Activated CD4-positive, alpha-beta T cell treated with anti-CD3 and anti-CD28 coated beads, Interleukin-2, amount 50 U/mL, for 24 hours (primary cell): ENCODE measurements around the gene CA11.
"Not testable (repeated sequence)": the region's sequence is repeated elsewhere in the genome, so short reads cannot be mapped to it uniquely, and the experiment has no call there.

Experiments used
- DNase-seq, 2 donors: peaks; one replicate each; pipeline ENCODE4 v3.0.0-alpha.2; 2020; ENCODE audit warnings: low read depth in 1 of 2, low spot score in 1 of 2

CA11 gene

GRCh38 chr19:48669903-48670668, 24.1 kb upstream of the CA11 start:
- no peak for DNase-seq

DNA sequence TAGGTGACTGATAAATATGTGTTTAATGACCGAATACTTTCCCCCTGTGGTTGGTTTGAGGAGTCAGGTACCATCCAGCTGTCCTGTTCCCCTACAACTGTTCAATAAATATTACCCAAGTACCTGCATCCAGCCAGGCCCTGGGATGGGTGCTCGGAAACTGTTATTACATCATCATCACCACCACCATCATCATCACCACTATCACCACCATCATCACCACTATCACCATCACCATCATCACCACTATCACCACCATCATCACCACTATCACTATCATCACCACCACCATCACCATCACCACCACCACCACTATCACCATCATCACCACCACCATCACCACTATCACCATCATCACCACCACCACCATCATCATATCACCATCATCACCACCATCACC, 22.8 kb upstream of the CA11 start:
- DNase-seq = no peak

- no peak for DNase-seq
Measured at GRCh38 chr19:48668332-48668731, 22.3 kb upstream of the CA11 start.

GRCh38 chr19:48665786-48666185, 19.8 kb upstream of the CA11 start:
- DNase-seq = no peak

DNA sequence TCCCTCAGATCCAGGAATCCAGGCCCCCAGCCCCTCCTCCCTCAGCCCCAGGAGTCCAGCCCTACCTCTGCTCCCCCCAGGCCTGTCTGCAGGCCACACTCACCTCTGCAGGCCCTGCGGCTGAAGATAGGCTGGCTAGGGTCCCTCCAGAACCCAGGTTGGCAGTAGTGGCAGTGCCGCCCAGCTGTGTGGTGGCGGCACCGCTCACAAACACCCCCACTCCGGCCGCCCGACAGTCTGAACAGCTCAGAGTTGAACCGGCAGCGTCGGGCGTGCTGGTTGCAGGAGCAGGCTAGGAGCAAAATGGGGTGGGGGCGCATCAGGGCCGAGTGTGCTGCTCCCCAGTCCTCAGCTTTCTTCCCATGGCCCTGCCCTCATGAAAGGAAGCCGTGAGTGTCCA, 18.5 kb upstream of the CA11 start:
- DNase-seq = no peak

DNA sequence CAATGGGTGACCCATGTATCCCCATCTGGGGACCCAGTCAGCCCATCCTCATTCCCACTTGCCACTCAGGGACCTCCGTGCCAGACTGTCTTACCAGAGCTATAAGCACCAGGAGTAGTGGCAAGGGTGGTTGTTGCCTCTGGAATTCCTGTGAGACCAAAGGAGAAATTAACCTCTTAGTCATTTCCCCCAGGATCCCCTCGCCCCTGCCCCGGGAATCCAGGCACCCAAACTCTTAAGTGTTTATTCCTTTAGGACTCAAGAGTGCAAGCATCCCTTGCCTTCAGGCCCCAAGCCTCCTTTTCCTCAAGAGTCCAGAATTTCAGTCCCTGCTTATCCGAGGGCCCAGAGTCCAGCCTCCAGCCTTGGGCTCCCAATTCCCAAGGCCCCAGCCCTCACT, 17.7 kb upstream of the CA11 start:
- no peak for DNase-seq

DNA sequence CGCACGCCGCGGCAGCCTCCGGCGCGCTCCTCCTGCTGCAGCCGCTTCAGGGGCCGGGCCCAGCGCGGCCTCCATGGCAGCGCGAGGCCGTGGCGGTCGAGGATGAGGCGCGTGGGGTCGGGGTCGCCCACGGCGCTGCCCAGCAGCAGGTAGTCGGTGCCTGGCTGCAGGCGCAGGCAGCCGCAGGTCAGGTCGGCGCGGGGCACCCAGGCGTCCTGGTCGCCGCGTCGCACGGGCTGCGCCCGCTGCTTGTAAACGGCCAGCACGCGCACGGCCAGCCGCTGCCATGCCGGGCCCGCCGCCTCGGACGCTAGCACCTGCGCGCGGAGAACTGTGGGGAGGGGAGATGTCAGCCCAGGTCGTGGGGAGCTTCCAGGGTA, 15.7 kb upstream of the CA11 start:
- DNase-seq = no peak

GRCh38 chr19:48660852-48661710, 15.1 kb upstream of the CA11 start:
- peak; percentile 67 to 84 for DNase-seq

DNA sequence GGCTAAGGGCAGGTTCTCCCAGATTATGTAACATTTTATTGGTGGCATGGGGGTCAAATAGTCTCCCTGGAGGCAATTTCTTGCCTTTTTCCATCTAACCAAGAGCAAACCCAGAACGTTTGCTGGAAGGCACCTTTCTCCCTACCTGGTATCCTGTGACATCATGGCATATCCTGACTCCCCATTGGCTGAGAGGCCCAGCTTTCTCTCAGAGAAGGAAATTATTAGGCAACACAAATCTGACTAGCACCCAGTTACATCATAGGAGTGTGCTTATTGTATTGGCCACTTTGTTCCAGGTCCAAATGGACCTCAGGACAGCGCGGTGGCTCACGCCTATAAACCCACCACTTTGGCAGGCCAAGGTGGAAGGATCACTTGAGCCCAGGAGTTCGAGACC, 13.8 kb upstream of the CA11 start:
- DNase-seq = no peak

- no peak for DNase-seq
Measured at GRCh38 chr19:48658483-48658882, 12.5 kb upstream of the CA11 start.

- DNase-seq = not testable (repeated sequence)
Measured at GRCh38 chr19:48657828-48658227, 11.8 kb upstream of the CA11 start.

- DNase-seq = no peak
Measured at GRCh38 chr19:48656840-48657474, 11.0 kb upstream of the CA11 start.

DNA sequence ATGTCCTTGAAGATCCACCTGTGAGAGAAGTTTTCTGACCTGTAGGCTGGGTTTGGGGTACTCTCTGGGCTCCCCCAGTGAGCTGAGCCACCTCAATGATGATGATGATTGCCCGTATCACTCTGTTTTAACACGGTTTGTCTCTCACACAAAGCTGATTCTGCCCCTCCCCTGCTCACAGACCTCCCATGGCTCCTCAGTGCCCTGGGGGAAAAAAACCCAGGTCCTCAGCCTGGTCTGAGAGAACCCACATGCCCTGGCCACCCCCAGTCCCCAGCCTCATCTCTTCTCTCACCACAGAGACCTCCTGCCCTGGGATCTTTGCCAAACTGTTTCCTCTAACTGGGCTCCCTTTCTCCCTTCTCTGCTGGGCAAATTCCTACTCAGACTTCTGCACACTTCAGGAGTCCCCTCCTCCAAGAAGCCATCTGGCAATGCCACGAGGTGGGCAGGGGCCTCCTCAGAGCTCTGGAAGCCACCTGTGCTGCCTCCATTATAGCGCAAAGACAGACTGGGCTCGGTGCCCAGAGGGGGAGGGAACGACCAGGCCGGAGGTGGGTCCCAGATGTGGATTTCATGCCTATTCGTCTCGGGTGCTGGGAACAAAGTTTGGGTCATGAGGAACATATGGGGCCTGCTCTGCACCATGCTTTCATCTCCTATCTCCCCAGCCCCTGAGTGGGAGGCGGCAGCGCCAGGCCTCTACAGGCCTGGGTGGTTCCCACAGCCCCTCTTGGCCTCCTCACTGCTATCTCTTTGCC, 8.5 kb upstream of the CA11 start:
- DNase-seq = no peak

GRCh38 chr19:48651683-48652048, 5.7 kb upstream of the CA11 start:
- DNase-seq = no peak

GRCh38 chr19:48650974-48651682, 5.1 kb upstream of the CA11 start:
- no peak for DNase-seq

- DNase-seq = no peak
Measured at GRCh38 chr19:48648134-48648533, 2.1 kb upstream of the CA11 start.

DNA sequence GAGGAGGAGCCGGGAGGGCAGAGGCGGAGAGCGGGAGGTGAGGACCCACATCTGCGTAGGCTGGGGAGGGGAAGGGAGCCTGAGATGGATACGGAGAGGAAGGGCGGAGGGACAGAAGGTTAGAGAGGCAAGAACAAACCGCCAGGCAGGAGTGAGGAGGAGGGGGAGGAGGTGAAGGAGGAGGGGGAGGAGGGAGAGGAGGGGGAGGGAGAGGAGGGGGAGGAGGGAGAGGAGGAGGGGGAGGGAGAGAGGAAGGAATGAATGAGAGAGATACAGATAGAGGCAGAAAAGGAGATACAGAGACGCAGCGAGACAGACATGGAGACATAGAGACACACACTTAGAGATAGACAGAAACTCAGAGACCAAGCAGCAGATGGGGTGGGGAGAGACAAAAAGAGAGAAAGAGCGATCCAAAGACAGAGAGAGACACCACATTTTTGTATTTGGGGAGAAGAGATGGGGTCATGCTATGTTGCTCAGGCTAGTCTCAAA, 782 bp upstream of the CA11 start:
- no peak for DNase-seq

DNA sequence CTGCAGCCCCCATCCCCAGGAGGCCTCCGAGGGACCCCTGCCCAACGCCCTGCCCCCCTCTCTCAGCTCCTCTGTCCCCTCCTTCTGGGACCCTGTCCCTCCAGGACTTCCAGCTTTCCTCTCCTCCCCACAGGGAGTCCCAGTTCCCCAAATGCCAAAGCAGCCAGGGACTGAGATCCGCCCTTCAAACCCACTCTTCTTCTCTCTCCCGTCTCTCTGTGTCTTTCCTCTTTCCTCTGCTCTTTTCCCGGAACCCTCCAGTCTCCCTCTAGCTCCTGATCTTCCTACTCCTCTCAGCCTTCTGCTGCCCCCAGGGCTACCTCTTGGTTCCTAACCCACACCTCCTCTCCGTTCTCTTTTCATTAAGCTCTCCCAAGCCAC, 377 bp downstream of the CA11 start:
- no peak for DNase-seq

GRCh38 chr19:48644839-48645619, 958 bp downstream of the CA11 start:
- DNase-seq = peak; percentile 56 to 74

DNA sequence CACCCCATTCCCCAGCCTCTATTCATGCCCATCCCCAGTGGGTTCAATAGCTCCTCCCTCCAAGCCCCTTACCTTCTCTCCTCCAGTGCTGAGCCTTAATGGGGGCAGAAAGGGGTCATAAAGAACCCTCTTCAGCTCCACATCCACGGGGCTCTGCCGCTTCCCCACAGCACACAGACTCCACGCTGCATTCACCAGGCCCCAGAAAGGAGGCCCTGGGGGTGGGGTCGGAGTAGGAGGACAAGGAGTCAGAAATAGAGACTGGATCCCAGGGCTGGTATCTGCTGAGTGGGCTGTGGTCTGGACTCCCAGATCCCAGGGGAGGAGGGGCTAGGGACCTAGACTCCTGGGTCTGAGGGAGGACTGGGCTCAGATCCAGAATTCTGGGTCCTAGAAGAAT, 1.6 kb downstream of the CA11 start:
- DNase-seq = no peak
